ENCODE results near the gene FAM171A2.
"Not testable (repeated sequence)": the region's sequence is repeated elsewhere in the genome, so short reads cannot be mapped to it uniquely, and the experiment has no call there.

FAM171A2 gene

DNA sequence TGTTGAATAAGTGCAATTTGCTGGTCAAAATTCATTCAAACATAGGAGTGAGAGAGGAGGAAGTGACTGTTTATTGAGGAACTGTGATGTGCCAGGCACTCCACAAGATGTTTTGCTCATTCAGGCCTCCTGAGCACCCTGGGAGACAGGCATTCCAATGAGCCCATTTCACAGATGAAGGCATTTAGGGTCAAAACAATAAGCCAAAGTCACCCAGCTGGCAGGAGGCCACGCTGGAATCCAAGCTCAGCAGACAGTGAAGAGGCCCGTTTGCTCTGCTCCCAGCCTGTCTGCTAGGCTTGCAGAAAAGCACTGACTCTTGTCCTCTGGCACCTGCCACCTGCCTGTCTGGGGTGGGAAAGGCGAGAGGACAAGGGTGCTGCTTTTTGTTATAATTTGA, 28.9 kb downstream of the FAM171A2 start:
- TF ChIP-seq POLR2A (IDR thresholded peaks at IDR 0.05; ENCODE audit: low read length): no peak
- no peak for TF ChIP-seq GATA1 (IDR thresholded peaks at IDR 0.05; ENCODE audit: low read depth, low read length)
- DNase-seq: no peak

GRCh38 chr17:44334315-44334714, 29.3 kb downstream of the FAM171A2 start:
- no peak for DNase-seq
- no peak for TF ChIP-seq POLR2A (IDR thresholded peaks at IDR 0.05; ENCODE audit: low read length)

GRCh38 chr17:44333371-44333770, 30.3 kb downstream of the FAM171A2 start:
- no peak for DNase-seq
- TF ChIP-seq GATA1 (IDR thresholded peaks at IDR 0.05; ENCODE audit: low read depth, low read length) (no peak), POLR2A (IDR thresholded peaks at IDR 0.05; ENCODE audit: low read length) (no peak)

DNA sequence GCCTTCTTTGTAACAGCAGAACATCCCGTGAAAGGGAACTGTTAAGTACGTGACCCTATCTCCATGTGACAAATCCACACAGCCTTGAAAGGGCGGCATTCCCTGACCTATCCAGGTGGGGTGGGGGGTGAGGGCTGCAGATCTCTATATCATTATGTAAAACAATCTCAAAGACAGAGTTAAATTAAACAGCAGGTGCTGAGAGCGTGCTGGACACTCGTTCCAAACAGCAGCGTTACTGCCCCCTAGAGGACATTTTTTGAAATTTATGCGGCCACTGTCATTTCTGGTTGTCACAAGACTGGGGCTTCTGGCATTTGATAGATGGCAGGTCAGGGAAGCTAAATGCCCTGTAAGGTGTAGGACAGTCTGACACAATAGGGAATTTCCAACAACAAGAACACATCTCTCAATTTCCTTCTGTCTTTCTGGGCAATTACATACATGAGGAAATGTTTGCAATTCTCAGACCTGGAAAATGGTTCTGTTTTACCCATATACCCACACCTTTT, 32.3 kb downstream of the FAM171A2 start:
- peak; percentile 85 to 92 for DNase-seq
- TF ChIP-seq POLR2A (IDR thresholded peaks at IDR 0.05; ENCODE audit: low read length) (no peak), GATA1 (IDR thresholded peaks at IDR 0.05; ENCODE audit: low read depth, low read length) (no peak)

- peak; percentile 54 to 61 for DNase-seq
These were observed 33.4 kb downstream of the FAM171A2 start for GRCh38 chr17:44330263-44330662.

GRCh38 chr17:44329516-44329915, 34.1 kb downstream of the FAM171A2 start:
- not testable (repeated sequence) for DNase-seq

- peak; percentile 2 for TF ChIP-seq POLR2A (IDR thresholded peaks at IDR 0.05; ENCODE audit: low read length)
- no peak for TF ChIP-seq GATA1 (IDR thresholded peaks at IDR 0.05; ENCODE audit: low read depth, low read length)
- DNase-seq: no peak
These were observed 35.8 kb downstream of the FAM171A2 start for GRCh38 chr17:44327715-44328449.

DNA sequence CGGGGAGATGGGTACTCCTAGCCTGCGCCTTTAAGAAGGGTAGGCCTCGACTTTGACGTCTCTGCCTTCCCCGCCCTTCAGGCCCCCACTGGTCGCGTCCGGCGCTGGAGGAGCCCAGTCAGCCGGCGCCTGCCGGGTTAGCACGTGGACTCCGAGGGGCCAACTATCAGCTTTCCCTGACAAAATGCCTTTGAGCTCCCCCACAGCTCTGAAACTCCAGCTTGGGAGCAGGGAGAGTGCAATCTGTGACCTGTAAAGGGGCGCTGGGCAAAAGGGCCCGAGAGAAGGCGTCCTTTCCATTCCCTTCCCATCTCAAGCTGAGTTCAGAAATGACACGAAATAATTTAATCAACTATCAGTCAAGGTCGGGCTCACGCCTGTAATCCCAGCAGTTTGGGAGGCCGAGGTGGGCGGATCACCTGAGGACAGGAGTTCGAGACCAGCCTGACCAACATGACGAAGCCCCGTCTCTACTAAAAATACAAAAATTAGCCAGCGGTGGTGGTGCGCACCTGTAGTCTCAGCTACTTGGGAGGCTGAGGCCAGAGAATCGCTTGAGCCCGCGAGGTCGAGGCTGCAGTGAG, 36.7 kb downstream of the FAM171A2 start:
- DNase-seq: peak; percentile 96 to 97
- TF ChIP-seq GATA1 (IDR thresholded peaks at IDR 0.05; ENCODE audit: low read depth, low read length) (no peak), POLR2A (IDR thresholded peaks at IDR 0.05; ENCODE audit: low read length) (no peak)

DNA sequence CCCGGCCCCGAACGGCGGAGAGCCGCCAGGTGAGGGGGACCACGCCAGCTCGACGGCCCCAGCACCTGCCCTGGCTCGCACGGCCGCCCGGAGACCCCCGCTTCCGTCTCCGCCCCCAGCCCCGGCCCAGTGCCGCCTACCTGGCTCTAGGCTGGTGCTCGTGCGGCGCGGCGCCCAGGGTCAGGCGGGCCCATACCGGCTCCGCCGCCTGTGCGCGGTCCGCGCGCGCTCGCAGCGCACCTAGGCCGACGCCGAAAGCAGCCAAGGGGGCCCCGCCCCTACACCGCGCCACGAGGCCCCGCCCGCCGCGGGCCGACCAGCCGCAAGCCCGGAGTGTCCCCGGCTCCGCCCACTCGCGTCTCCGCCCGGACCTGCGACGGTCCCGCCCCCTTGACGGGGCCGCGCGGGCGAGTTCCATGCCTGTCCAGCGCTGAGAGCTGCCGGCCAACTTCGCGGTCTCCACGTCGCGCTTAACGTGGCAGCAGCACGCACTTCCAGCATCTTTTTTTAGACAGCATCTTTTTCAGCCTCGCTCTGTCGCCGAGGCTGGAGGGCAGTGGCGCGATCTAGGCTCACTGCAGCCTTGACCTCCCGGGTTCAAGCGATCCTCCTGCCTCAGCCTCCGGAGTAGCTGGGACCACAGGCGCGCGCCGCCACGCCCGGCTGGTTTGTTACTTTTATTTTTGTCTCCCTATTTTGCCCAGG, 38.9 kb downstream of the FAM171A2 start, which contains the start of gene SLC25A39:
Gene SLC25A39, minus strand, starts transcription at position 253 of the 705 bp plus-strand sequence. CDS start 1,261 bp downstream, outside the sequence.
- DNase-seq: peak; percentile 97 to 99

DNA sequence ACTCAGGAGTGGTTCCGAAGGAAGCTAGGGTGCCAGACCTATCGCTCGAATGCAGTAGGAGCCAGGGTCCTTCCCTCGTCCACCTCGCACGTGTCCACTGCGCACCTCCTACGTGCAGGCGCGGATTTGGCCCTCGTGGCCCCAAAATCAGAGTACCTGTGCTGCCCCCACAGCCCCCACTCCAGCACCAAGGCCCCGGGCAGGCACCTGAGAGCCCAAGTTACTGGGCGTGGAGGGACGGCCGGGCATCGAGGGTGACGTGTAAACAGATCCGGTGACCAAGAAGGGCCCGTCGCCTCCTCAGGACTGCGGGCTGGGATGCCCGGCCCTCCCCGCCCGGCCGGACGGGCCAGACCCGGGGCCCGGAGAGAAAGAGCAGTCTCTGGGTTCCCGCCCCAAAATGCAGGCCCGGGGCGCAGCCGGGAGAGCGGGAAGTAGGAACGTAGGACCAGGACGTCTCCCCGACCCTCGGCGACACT, 39.5 kb downstream of the FAM171A2 start:
- no peak for TF ChIP-seq POLR2A (IDR thresholded peaks at IDR 0.05; ENCODE audit: low read length)
- no peak for TF ChIP-seq GATA1 (IDR thresholded peaks at IDR 0.05; ENCODE audit: low read depth, low read length)
- peak; percentile 63 to 69 for DNase-seq

More for the DNA sequence above, 38.9 kb downstream of the FAM171A2 start, which contains the start of gene SLC25A39:
- TF ChIP-seq POLR2A (IDR thresholded peaks at IDR 0.05; ENCODE audit: low read length) (peak; percentile 93), GATA1 (IDR thresholded peaks at IDR 0.05; ENCODE audit: low read depth, low read length) (no peak)

GRCh38 chr17:44323359-44324091, 40.1 kb downstream of the FAM171A2 start:
- DNase-seq: peak; percentile 65 to 69
- TF ChIP-seq GATA1 (IDR thresholded peaks at IDR 0.05; ENCODE audit: low read depth, low read length): no peak
- no peak for TF ChIP-seq POLR2A (IDR thresholded peaks at IDR 0.05; ENCODE audit: low read length)

DNA sequence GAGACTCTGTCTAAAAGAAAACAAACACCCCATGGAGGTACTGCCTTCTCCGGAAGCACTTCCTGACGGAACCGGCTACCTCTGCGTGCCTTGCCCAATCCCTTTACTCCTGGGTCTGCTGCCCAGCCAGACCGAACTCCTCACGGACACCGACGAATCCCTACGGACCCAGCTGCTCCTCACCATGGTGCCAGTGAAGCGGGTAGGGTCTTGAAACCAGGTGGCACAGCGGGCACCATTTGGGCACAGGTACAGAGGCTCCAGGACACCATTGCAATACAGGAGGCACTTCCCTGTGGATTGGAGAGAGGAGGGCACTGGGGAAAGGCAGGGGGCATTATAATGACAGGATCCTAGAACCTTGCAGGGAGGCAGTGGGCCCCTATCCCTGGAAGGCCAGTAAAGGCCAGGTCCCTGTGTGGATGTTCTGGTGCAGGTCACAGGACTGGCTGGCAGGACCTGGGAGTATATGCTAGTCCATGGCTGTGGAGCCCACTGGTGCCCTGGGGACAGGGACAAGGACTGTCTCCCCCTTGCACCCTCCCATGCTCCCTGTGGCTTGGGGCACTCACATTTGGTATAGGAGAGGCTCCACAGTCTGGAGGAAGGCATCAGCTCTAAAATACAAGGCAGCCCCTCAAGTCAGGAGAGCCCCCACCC, 41.3 kb downstream of the FAM171A2 start:
- DNase-seq: no peak
- TF ChIP-seq POLR2A (IDR thresholded peaks at IDR 0.05; ENCODE audit: low read length) (no peak), GATA1 (IDR thresholded peaks at IDR 0.05; ENCODE audit: low read depth, low read length) (no peak)
